SK-N-SH treated with all-trans-retinoic acid at 6 μM for 48 hours (cell line): ENCODE results near the gene RBM7.
A peak's percentile ranks its signal among the peaks of the same experiment; 100 is the strongest.

Experiments
- ATAC-seq: fragments of 200-7000 bp; cut with Tn5 transposase; 3 replicates; pipeline ENCODE4 v1.9.1; 2020; ENCODE audit warnings: mild to moderate bottlenecking, moderate library complexity
- ARNTL ChIP-seq: fragments of 450-650 bp; formaldehyde crosslinking; IDR thresholded peaks from 2 replicates; pipeline ENCODE4 v1.5.0; 2020; ENCODE audit warnings: low read depth, mild to moderate bottlenecking, moderate library complexity, borderline replicate concordance
- BACH2 ChIP-seq: fragments of 250-450 bp; sonication (Bioruptor Pico); IDR thresholded peaks from 2 replicates; pipeline ENCODE4 v1.9.0; 2021; ENCODE audit warnings: mild to moderate bottlenecking, borderline replicate concordance
- CREB5 ChIP-seq: fragments of 250-450 bp; sonication (Bioruptor Pico); IDR thresholded peaks from 2 replicates; pipeline ENCODE4 v1.5.1; 2020; ENCODE audit warnings: low read depth, mild to moderate bottlenecking, moderate library complexity
- CSDC2 ChIP-seq: fragments of 250-450 bp; sonication (Bioruptor Pico); IDR thresholded peaks from 2 replicates; pipeline ENCODE4 v1.5.0; 2020; ENCODE audit warnings: mild to moderate bottlenecking, moderate library complexity
- ESRRG ChIP-seq: fragments of 250-450 bp; sonication (Bioruptor Pico); IDR thresholded peaks from 2 replicates; pipeline ENCODE4 v1.6.1; 2021; ENCODE audit warnings: mild to moderate bottlenecking
- GLIS3 ChIP-seq: fragments of 250-450 bp; sonication (Bioruptor Pico); IDR thresholded peaks from 2 replicates; pipeline ENCODE4 v1.5.0; 2020; ENCODE audit warnings: mild to moderate bottlenecking, moderate library complexity
- ISL1 ChIP-seq: fragments of 250-450 bp; sonication (Bioruptor Pico); IDR thresholded peaks from 2 replicates; pipeline ENCODE4 v2.1.2; 2022; ENCODE audit warnings: mild to moderate bottlenecking, moderate library complexity
- OSR1 ChIP-seq: fragments of 250-450 bp; sonication (Bioruptor Pico); IDR thresholded peaks from 2 replicates; pipeline ENCODE4 v1.8.0; 2022; ENCODE audit warnings: moderate library complexity, mild to moderate bottlenecking, inconsistent platforms
- PATZ1 ChIP-seq: fragments of 250-450 bp; sonication (Bioruptor Pico); IDR thresholded peaks from 2 replicates; pipeline ENCODE4 v1.8.0; 2020; ENCODE audit warnings: mild to moderate bottlenecking, moderate library complexity, borderline replicate concordance
- PPARA ChIP-seq: fragments of 250-450 bp; sonication (Bioruptor Pico); IDR thresholded peaks from 2 replicates; pipeline ENCODE4 v1.5.0; 2020; ENCODE audit warnings: mild to moderate bottlenecking, borderline replicate concordance
- RARB ChIP-seq: fragments of 250-450 bp; sonication (Bioruptor Pico); IDR thresholded peaks from 2 replicates; pipeline ENCODE4 v1.8.0; 2021; ENCODE audit warnings: mild to moderate bottlenecking, moderate library complexity
- SNAI2 ChIP-seq: fragments of 250-450 bp; sonication (Bioruptor Pico); IDR thresholded peaks from 2 replicates; pipeline ENCODE4 v1.5.0; 2020; ENCODE audit warnings: mild to moderate bottlenecking, moderate library complexity
- TCF4 ChIP-seq: fragments of 250-450 bp; sonication (Bioruptor Pico); IDR thresholded peaks from 2 replicates; pipeline ENCODE4 v1.8.0; 2021; ENCODE audit warnings: mild to moderate bottlenecking, moderate library complexity, borderline replicate concordance
- TOX ChIP-seq: fragments of 250-450 bp; sonication (Bioruptor Pico); IDR thresholded peaks from 2 replicates; pipeline ENCODE4 v1.8.0; 2021; ENCODE audit warnings: mild to moderate bottlenecking, moderate library complexity, borderline replicate concordance
- TSHZ2 ChIP-seq: fragments of 250-450 bp; sonication (Bioruptor Pico); IDR thresholded peaks from 2 replicates; pipeline ENCODE4 v1.5.0; 2020; ENCODE audit warnings: mild to moderate bottlenecking, moderate library complexity
- ZC3H10 ChIP-seq: fragments of 250-450 bp; sonication (Bioruptor Pico); IDR thresholded peaks from 2 replicates; pipeline ENCODE4 v1.5.1; 2021; ENCODE audit warnings: mild to moderate bottlenecking, moderate library complexity
- ZFP3 ChIP-seq: fragments of 250-450 bp; sonication (Bioruptor Pico); IDR thresholded peaks from 2 replicates; pipeline ENCODE4 v1.5.0; 2020; ENCODE audit warnings: mild to moderate bottlenecking, moderate library complexity
- ZFP30 ChIP-seq: fragments of 450-650 bp; formaldehyde crosslinking; IDR thresholded peaks from 2 replicates; pipeline ENCODE4 v1.5.0; 2022; ENCODE audit warnings: mild to moderate bottlenecking, moderate library complexity
- ZNF565 ChIP-seq: fragments of 450-650 bp; formaldehyde crosslinking; conservative IDR thresholded peaks from 2 replicates; pipeline ENCODE4 v1.5.0; 2020; ENCODE audit warnings: low read depth, mild to moderate bottlenecking, moderate library complexity
- ZNF70 ChIP-seq: fragments of 450-650 bp; formaldehyde crosslinking; IDR thresholded peaks from 2 replicates; pipeline ENCODE4 v1.5.0; 2020; ENCODE audit warnings: mild to moderate bottlenecking, moderate library complexity
- ZNF8 ChIP-seq: fragments of 450-650 bp; formaldehyde crosslinking; IDR thresholded peaks from 2 replicates; pipeline ENCODE4 v1.5.0; 2020; ENCODE audit warnings: mild to moderate bottlenecking, moderate library complexity
- TF ChIP-seq, protein P1 (sequence below): fragments of 250-450 bp; sonication (Bioruptor Pico); IDR thresholded peaks from 2 replicates; pipeline ENCODE4 v1.8.0; 2021; ENCODE audit warnings: low read depth, mild to moderate bottlenecking, moderate library complexity, borderline replicate concordance

Gene RBM7

DNA sequence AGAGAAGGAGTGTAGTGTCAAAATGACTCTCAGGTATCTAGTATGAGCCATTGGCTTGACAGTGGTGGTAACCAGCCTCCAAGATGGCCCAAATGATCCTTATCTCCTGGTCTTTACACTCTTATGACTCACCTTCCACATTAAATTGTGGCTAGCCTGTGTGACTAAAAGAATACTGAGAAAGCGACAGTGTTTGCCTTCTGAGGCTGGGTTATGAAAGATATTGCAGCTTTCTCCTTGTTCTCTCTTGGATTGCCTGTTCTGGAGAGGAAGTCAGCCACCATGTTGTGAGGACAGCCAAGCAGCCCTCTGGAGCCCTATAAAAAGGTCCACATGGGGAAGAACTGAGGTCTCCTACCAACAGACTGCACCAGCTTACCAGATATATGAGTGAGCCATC lies 16.0 kb upstream of the RBM7 start:
- ATAC-seq: no peak
- TF ChIP-seq ZNF565 (CRISPR knock-in tag) (no peak), BACH2 (no peak), GLIS3 (CRISPR knock-in tag) (no peak), PPARA (no peak), OSR1 (CRISPR knock-in tag) (no peak), ZNF70 (CRISPR knock-in tag) (no peak), ZC3H10 (CRISPR knock-in tag) (no peak), TOX (CRISPR knock-in tag) (no peak), PATZ1 (CRISPR knock-in tag) (no peak), ESRRG (no peak), TCF4 (CRISPR knock-in tag) (no peak), TSHZ2 (no peak), RARB (CRISPR knock-in tag) (no peak), ZFP3 (CRISPR knock-in tag) (no peak), SNAI2 (no peak)
- TF ChIP-seq, protein P1, sequence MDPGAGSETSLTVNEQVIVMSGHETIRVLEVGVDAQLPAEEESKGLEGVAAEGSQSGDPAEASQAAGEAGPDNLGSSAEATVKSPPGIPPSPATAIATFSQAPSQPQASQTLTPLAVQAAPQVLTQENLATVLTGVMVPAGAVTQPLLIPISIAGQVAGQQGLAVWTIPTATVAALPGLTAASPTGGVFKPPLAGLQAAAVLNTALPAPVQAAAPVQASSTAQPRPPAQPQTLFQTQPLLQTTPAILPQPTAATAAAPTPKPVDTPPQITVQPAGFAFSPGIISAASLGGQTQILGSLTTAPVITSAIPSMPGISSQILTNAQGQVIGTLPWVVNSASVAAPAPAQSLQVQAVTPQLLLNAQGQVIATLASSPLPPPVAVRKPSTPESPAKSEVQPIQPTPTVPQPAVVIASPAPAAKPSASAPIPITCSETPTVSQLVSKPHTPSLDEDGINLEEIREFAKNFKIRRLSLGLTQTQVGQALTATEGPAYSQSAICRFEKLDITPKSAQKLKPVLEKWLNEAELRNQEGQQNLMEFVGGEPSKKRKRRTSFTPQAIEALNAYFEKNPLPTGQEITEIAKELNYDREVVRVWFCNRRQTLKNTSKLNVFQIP (CRISPR knock-in tag): no peak

GRCh38 chr11:114386131-114386530 lies 14.3 kb upstream of the RBM7 start:
- TF ChIP-seq ZC3H10 (CRISPR knock-in tag) (no peak), BACH2 (no peak), CREB5 (CRISPR knock-in tag) (no peak), ZFP3 (CRISPR knock-in tag) (no peak), TCF4 (CRISPR knock-in tag) (peak; percentile 33; the same call in 1 of the 2 replicates), TSHZ2 (peak; percentile 35; the same call in 1 of the 2 replicates), CSDC2 (no peak), ESRRG (no peak), ZNF8 (CRISPR knock-in tag) (no peak), ZFP30 (CRISPR knock-in tag) (no peak), ISL1 (CRISPR knock-in tag) (no peak; the same call in 1 of the 2 replicates), GLIS3 (CRISPR knock-in tag) (no peak), RARB (CRISPR knock-in tag) (no peak), OSR1 (CRISPR knock-in tag) (no peak), ARNTL (no peak)
- TF ChIP-seq, protein P1 (CRISPR knock-in tag): no peak
- peak; percentile 26; the same call in 1 of the 3 replicates for ATAC-seq
